Activated CD4-positive, alpha-beta memory T cell treated with anti-CD3 and anti-CD28 coated beads for 36 hours (primary cell): ENCODE measurements around the gene TTYH3. TPM values are rescaled to one million over a fixed set of nuclear protein-coding genes. Genes with fewer than 3 reads are reported as not detected.

Experiments used
- CTCF ChIA-PET: fragments of 350-600 bp; sonication (Branson Sonifier 250); formaldehyde crosslinking; loops from one replicate; lab custom pipeline; 2021; ENCODE audit warnings: antibody characterized with exemption, inconsistent platforms; lab: Charles Lee
- POLR2A ChIA-PET: fragments of 350-600 bp; sonication (Branson Sonifier 250); formaldehyde crosslinking; loops from one replicate; lab custom pipeline; 2021; ENCODE audit warnings: antibody characterized with exemption; lab: Charles Lee
- DNase-seq: peaks from one replicate; pipeline ENCODE4 v3.0.0-alpha.2; 2020
- H3K27ac Mint-ChIP-seq: one replicate; pipeline ENCODE4 v1.8.0; 2021; ENCODE audit warnings: mixed read lengths
- H3K27me3 Mint-ChIP-seq: one replicate; pipeline ENCODE4 v1.8.0; 2021; ENCODE audit warnings: mixed read lengths
- H3K36me3 Mint-ChIP-seq: one replicate; pipeline ENCODE4 v1.8.0; 2021; ENCODE audit warnings: mixed read lengths
- H3K4me1 Mint-ChIP-seq: one replicate; pipeline ENCODE4 v1.8.0; 2021; ENCODE audit warnings: low read depth, mixed read lengths
- H3K4me3 Mint-ChIP-seq: one replicate; pipeline ENCODE4 v1.8.0; 2021; ENCODE audit warnings: mild to moderate bottlenecking, mixed read lengths
- H3K9me3 Mint-ChIP-seq: one replicate; pipeline ENCODE4 v1.8.0; 2021; ENCODE audit warnings: mixed read lengths
- intact Hi-C: fragments of 100-400 bp; cut with micrococcal nuclease; formaldehyde crosslinking; loops from one replicate; pipeline ENCODE4 v1.15.1; 2023
- total RNA-seq, 2 experiments: library from RNA; stranded (reverse); gene quantifications; one replicate each; pipeline ENCODE4 v1.2.3, GENCODE V29; 2021

The TTYH3 gene
- total RNA-seq, 2 experiments from 2014 or later: 13.5 to 14.8 TPM

GRCh38 chr7:2594599-2594998 is 37.2 kb upstream of the TTYH3 start:
- Mint-ChIP-seq H3K36me3 (peaks cover 8% of the 10 kb centered on the region), H3K27me3 (no peaks in the 10 kb centered on the region), H3K4me3 (no peak overlapping the region), H3K27ac (no peak overlapping the region), H3K4me1 (no peaks in the 10 kb centered on the region), H3K9me3 (no peaks in the 10 kb centered on the region)
- POLR2A ChIA-PET: no interaction called here
- CTCF ChIA-PET: no interaction called here
- intact Hi-C loops: no loop called here
- no peak for DNase-seq

DNA sequence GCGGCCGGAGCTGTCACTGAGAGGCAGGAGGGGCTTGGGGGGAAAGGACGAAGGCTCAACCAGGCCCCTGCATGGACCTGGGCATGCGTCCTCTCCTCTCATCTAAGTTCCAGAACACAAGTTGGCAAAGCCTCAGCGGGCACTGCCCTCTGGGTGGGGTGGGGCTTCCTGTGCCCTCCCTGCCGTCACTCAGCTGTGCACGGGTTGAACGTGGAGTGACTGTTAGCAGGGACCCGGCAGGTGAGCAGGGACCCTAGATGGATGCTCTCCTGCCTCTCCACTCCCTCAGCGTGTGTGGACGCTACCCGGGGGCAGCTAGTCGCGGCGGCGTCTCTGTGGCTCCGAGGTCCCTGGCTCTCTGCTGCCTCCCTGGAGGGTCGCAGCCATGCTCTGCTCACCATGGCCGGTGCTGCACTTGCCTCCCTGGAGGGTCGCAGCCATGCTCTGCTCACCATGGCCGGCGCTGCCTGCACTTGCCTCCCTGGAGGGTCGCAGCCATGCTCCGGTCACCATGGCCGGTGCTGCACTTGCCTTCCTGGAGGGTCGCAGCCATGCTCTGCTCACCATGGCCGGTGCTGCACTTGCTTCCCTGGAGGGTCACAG is 36.4 kb upstream of the TTYH3 start:
- H3K36me3 Mint-ChIP-seq: peaks cover 8% of the 10 kb centered on the region
- no peak overlapping the region for H3K4me3 Mint-ChIP-seq
- no peak for DNase-seq
- H3K9me3 Mint-ChIP-seq: no peaks in the 10 kb centered on the region
- H3K27ac Mint-ChIP-seq: no peak overlapping the region
- H3K27me3 Mint-ChIP-seq: no peaks in the 10 kb centered on the region
- ChIA-PET POLR2A (no interaction called here), CTCF (interaction anchor here (1.1 kb wide), 1 partner anchor 13 kb away, joined by 3 read pairs; no protein-coding TSS in a partner anchor)
- H3K4me1 Mint-ChIP-seq: no peaks in the 10 kb centered on the region
- intact Hi-C loops: no loop called here

DNA sequence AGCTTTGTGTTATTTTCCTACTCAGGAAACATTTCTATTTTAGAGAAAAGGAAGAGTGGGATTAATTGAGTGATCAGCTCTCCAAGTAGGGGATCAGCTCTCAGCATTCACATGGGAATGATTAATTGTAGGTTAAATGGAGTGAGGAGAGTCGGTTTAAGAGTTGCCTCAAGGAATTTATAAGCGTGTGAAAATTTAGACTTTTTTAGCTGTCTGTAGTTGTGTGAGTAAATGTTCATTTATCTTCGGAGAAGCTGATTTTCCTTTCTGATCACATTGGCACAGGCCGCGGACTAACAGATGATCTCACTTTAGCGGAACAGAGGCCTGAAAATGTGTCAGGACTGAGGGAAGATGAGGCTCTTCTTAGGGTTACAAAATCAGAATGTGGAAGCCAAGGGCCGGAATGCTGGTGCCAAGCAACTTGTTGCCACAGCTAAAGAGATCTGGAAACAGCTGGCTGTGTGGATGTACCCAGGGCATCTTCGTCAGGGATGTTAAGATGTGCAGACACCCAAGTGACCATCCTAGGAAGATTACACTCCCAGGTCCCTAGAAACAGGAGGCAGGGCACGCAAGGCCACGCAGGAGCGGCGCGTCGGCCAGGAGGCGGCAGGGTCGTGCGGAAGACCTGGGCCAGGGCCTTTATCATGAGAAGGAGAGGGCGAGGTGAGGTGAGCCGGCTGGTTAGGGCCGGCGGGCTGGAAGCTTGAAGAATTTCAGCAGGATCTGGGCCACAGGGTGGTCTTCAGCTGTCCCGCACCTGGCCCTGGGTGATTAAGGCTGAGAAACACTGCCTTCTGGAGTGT is 35.1 kb upstream of the TTYH3 start:
- Mint-ChIP-seq H3K27ac (no peak overlapping the region), H3K4me1 (no peaks in the 10 kb centered on the region), H3K4me3 (no peak overlapping the region), H3K27me3 (no peaks in the 10 kb centered on the region), H3K36me3 (peaks cover 8% of the 10 kb centered on the region), H3K9me3 (no peaks in the 10 kb centered on the region)
- CTCF ChIA-PET: interaction anchor here (1.1 kb wide), 1 partner anchor 12 kb away, joined by 3 read pairs; no protein-coding TSS in a partner anchor
- intact Hi-C loops: no loop called here
- no peak for DNase-seq
- POLR2A ChIA-PET: no interaction called here

DNA sequence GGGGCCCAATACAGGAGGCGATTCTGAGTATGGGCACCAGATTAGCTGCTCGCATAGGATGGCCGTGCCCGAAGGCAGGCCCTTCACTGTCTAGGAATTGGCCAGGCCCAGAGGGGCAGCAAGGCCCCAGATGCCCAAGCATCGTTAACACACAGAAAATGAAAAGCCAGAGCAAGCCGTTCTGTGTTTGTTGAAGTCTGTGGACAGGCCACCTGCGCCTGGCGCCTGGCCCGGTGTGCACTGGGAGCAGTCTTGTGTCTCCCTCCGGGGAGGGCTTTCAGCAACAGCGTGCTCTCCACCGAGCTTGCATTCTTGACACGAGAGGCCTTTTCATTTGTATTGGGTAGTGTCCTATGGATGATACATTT is 34.5 kb upstream of the TTYH3 start:
- H3K36me3 Mint-ChIP-seq: peaks cover 8% of the 10 kb centered on the region
- CTCF ChIA-PET: no interaction called here

GRCh38 chr7:2598154-2598823 is 33.5 kb upstream of the TTYH3 start:
- ChIA-PET CTCF (no interaction called here), POLR2A (no interaction called here)
- no peak for DNase-seq
- H3K27me3 Mint-ChIP-seq: no peaks in the 10 kb centered on the region
- no peaks in the 10 kb centered on the region for H3K9me3 Mint-ChIP-seq
- no peaks in the 10 kb centered on the region for H3K4me1 Mint-ChIP-seq
- peaks cover 8% of the 10 kb centered on the region for H3K36me3 Mint-ChIP-seq
- H3K27ac Mint-ChIP-seq: no peak overlapping the region
- intact Hi-C loops: no loop called here
- H3K4me3 Mint-ChIP-seq: no peak overlapping the region

More for the DNA sequence above, 34.5 kb upstream of the TTYH3 start:
- POLR2A ChIA-PET: no interaction called here
- Mint-ChIP-seq H3K9me3 (no peaks in the 10 kb centered on the region), H3K4me1 (no peaks in the 10 kb centered on the region), H3K4me3 (no peak overlapping the region), H3K27me3 (no peaks in the 10 kb centered on the region), H3K27ac (no peak overlapping the region)
- intact Hi-C loops: no loop called here
- DNase-seq: no peak

- Mint-ChIP-seq H3K4me3 (no peak overlapping the region), H3K36me3 (peaks cover 6% of the 10 kb centered on the region), H3K27ac (no peak overlapping the region), H3K4me1 (no peaks in the 10 kb centered on the region), H3K9me3 (no peaks in the 10 kb centered on the region), H3K27me3 (no peaks in the 10 kb centered on the region)
- DNase-seq: no peak
- intact Hi-C loops: no loop called here
- ChIA-PET POLR2A (no interaction called here), CTCF (no interaction called here)
Observed at GRCh38 chr7:2601065-2601464, 30.7 kb upstream of the TTYH3 start.

DNA sequence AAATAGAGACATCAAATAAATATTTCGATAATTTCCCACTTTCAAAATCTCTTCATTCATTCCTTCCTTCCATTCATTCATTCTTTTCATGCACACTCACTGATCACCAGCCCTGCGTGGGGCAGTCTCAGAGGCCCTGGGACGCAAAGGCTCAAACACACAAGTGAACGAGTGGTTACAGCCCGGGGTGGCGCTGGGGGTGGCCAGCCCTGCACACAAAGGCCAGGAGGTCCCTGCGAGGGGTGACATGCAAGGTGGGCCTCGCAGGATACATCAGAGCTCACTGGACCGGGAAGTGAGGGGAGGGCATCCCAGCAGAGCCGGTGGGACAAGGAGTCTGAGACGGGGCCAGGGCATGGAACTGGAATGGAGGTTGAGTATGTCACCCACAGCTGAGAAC is 29.9 kb upstream of the TTYH3 start:
- DNase-seq: no peak
- Mint-ChIP-seq H3K27ac (no peak overlapping the region), H3K9me3 (no peaks in the 10 kb centered on the region), H3K4me3 (no peak overlapping the region), H3K36me3 (peaks cover 6% of the 10 kb centered on the region), H3K27me3 (no peaks in the 10 kb centered on the region), H3K4me1 (no peaks in the 10 kb centered on the region)
- intact Hi-C loops: no loop called here
- ChIA-PET POLR2A (no interaction called here), CTCF (no interaction called here)

GRCh38 chr7:2602406-2603043 is 29.3 kb upstream of the TTYH3 start:
- peaks cover 6% of the 10 kb centered on the region for H3K36me3 Mint-ChIP-seq

GRCh38 chr7:2603044-2603965 is 28.5 kb upstream of the TTYH3 start:
- Mint-ChIP-seq H3K4me3 (no peak overlapping the region), H3K27ac (no peak overlapping the region), H3K36me3 (peaks cover 6% of the 10 kb centered on the region), H3K9me3 (no peaks in the 10 kb centered on the region), H3K27me3 (no peaks in the 10 kb centered on the region), H3K4me1 (no peaks in the 10 kb centered on the region)
- DNase-seq: no peak
- intact Hi-C loops: no loop called here
- CTCF ChIA-PET: no interaction called here
- POLR2A ChIA-PET: no interaction called here

More at GRCh38 chr7:2602406-2603043, 29.3 kb upstream of the TTYH3 start:
- ChIA-PET POLR2A (no interaction called here), CTCF (interaction anchor here (0.5 kb wide), 1 partner anchor 117 kb away, joined by 3 read pairs; no protein-coding TSS in a partner anchor)
- Mint-ChIP-seq H3K9me3 (no peaks in the 10 kb centered on the region), H3K4me3 (no peak overlapping the region), H3K27ac (no peak overlapping the region), H3K27me3 (no peaks in the 10 kb centered on the region), H3K4me1 (no peaks in the 10 kb centered on the region)
- DNase-seq: no peak
- intact Hi-C loops: no loop called here

GRCh38 chr7:2604608-2605174 is 27.1 kb upstream of the TTYH3 start:
- no peaks in the 10 kb centered on the region for H3K27me3 Mint-ChIP-seq
- ChIA-PET CTCF (interaction anchor here (0.9 kb wide), 1 partner anchor 136 kb away, joined by 3 read pairs; no protein-coding TSS in a partner anchor), POLR2A (no interaction called here)
- intact Hi-C loops: no loop called here
- no peaks in the 10 kb centered on the region for H3K9me3 Mint-ChIP-seq
- no peak overlapping the region for H3K27ac Mint-ChIP-seq
- DNase-seq: no peak
- H3K4me3 Mint-ChIP-seq: no peak overlapping the region
- H3K36me3 Mint-ChIP-seq: peaks cover 2% of the 10 kb centered on the region
- H3K4me1 Mint-ChIP-seq: peaks cover 5% of the 10 kb centered on the region
